ENCODE data around the gene ZMIZ2. TPM values are rescaled to one million over a fixed set of nuclear protein-coding genes. Genes with fewer than 3 reads are reported as not detected.
A peak's percentile ranks its signal among the peaks of the same experiment; 100 is the strongest.
"Not testable (repeated sequence)": the region's sequence is repeated elsewhere in the genome, so short reads cannot be mapped to it uniquely, and the experiment has no call there.

The ZMIZ2 gene
- total RNA-seq, 2 experiments from 2014 or later: 77.8 to 80.7 TPM

- Mint-ChIP-seq H3K4me3 (no peak overlapping the region), H3K36me3 (ENCODE audit: low read depth) (peaks cover 3% of the 10 kb centered on the region), H3K4me1 (ENCODE audit: low read depth) (no peaks in the 10 kb centered on the region), H3K27ac (no peak overlapping the region), H3K27me3 (ENCODE audit: low read depth) (peaks cover 4% of the 10 kb centered on the region), H3K9me3 (ENCODE audit: insufficient read depth) (peaks cover 9% of the 10 kb centered on the region)
- ATAC-seq (no peak), DNase-seq (no peak)
- ChIA-PET POLR2A (no interaction called here), CTCF (no interaction called here)
Observed at GRCh38 chr7:44784364-44784763, 35.7 kb downstream of the ZMIZ2 start.

- H3K36me3 Mint-ChIP-seq (ENCODE audit: low read depth); H3K4me3 Mint-ChIP-seq; H3K27me3 Mint-ChIP-seq (ENCODE audit: low read depth); ATAC-seq; H3K9me3 Mint-ChIP-seq (ENCODE audit: insufficient read depth); H3K4me1 Mint-ChIP-seq (ENCODE audit: low read depth); CTCF ChIA-PET; H3K27ac Mint-ChIP-seq; POLR2A ChIA-PET; DNase-seq: not testable (repeated sequence)
Observed at GRCh38 chr7:44785218-44785617, 36.6 kb downstream of the ZMIZ2 start.

- no peak overlapping the region for H3K4me3 Mint-ChIP-seq
- peaks cover 3% of the 10 kb centered on the region for H3K36me3 Mint-ChIP-seq (ENCODE audit: low read depth)
- H3K4me1 Mint-ChIP-seq (ENCODE audit: low read depth): no peaks in the 10 kb centered on the region
- ChIA-PET POLR2A (interaction anchor here (0.6 to 1.3 kb wide), 3 partner anchors 10 to 573 kb away, joined by 3 to 4 read pairs (median 3); partner anchors contain the start of gene PPIA), CTCF (no interaction called here)
- peaks cover 9% of the 10 kb centered on the region for H3K9me3 Mint-ChIP-seq (ENCODE audit: insufficient read depth)
- ATAC-seq (no peak), DNase-seq (no peak)
- H3K27me3 Mint-ChIP-seq (ENCODE audit: low read depth): no peaks in the 10 kb centered on the region
- H3K27ac Mint-ChIP-seq: no peak overlapping the region
Observed at GRCh38 chr7:44787041-44787440, 38.4 kb downstream of the ZMIZ2 start.

- DNase-seq: no peak
- ChIA-PET POLR2A (no interaction called here), CTCF (no interaction called here)
- Mint-ChIP-seq H3K4me1 (ENCODE audit: low read depth) (no peaks in the 10 kb centered on the region), H3K27ac (no peak overlapping the region), H3K36me3 (ENCODE audit: low read depth) (peaks cover 3% of the 10 kb centered on the region), H3K27me3 (ENCODE audit: low read depth) (no peaks in the 10 kb centered on the region), H3K9me3 (ENCODE audit: insufficient read depth) (peaks cover 4% of the 10 kb centered on the region), H3K4me3 (no peak overlapping the region)
- no peak for ATAC-seq
Observed at GRCh38 chr7:44787762-44788161, 39.1 kb downstream of the ZMIZ2 start.

GRCh38 chr7:44789990-44790389 lies 41.3 kb downstream of the ZMIZ2 start:
- Mint-ChIP-seq H3K27me3 (ENCODE audit: low read depth) (no peaks in the 10 kb centered on the region), H3K4me3 (no peak overlapping the region), H3K36me3 (ENCODE audit: low read depth) (no peaks in the 10 kb centered on the region), H3K27ac (no peak overlapping the region), H3K9me3 (ENCODE audit: insufficient read depth) (no peaks in the 10 kb centered on the region), H3K4me1 (ENCODE audit: low read depth) (no peaks in the 10 kb centered on the region)
- no peak for DNase-seq
- POLR2A ChIA-PET: no interaction called here
- no peak for ATAC-seq
- CTCF ChIA-PET: no interaction called here

- no peak overlapping the region for H3K27ac Mint-ChIP-seq
- no peaks in the 10 kb centered on the region for H3K27me3 Mint-ChIP-seq (ENCODE audit: low read depth)
- H3K9me3 Mint-ChIP-seq (ENCODE audit: insufficient read depth): no peaks in the 10 kb centered on the region
- no peaks in the 10 kb centered on the region for H3K36me3 Mint-ChIP-seq (ENCODE audit: low read depth)
- ChIA-PET CTCF (interaction anchor here (0.7 to 1.2 kb wide), 3 partner anchors 19 to 89 kb away, joined by 3 read pairs; no protein-coding TSS in a partner anchor), POLR2A (no interaction called here)
- H3K4me3 Mint-ChIP-seq: no peak overlapping the region
- ATAC-seq: no peak
- H3K4me1 Mint-ChIP-seq (ENCODE audit: low read depth): peaks cover 8% of the 10 kb centered on the region
- DNase-seq: no peak
Observed at GRCh38 chr7:44791278-44792219, 42.9 kb downstream of the ZMIZ2 start.

- peak overlapping the region; percentile 9 for H3K27ac Mint-ChIP-seq
- ChIA-PET CTCF (no interaction called here), POLR2A (no interaction called here)
- H3K9me3 Mint-ChIP-seq (ENCODE audit: insufficient read depth): no peaks in the 10 kb centered on the region
- H3K4me3 Mint-ChIP-seq: no peak overlapping the region
- no peaks in the 10 kb centered on the region for H3K27me3 Mint-ChIP-seq (ENCODE audit: low read depth)
- no peak for ATAC-seq
- no peak for DNase-seq
- peaks cover 19% of the 10 kb centered on the region for H3K36me3 Mint-ChIP-seq (ENCODE audit: low read depth)
- peaks cover 12% of the 10 kb centered on the region for H3K4me1 Mint-ChIP-seq (ENCODE audit: low read depth)
Observed at GRCh38 chr7:44793919-44794318, 45.3 kb downstream of the ZMIZ2 start.

- CTCF ChIA-PET: no interaction called here
- no peak overlapping the region for H3K27ac Mint-ChIP-seq
- POLR2A ChIA-PET: no interaction called here
- H3K27me3 Mint-ChIP-seq (ENCODE audit: low read depth): no peaks in the 10 kb centered on the region
- peaks cover 21% of the 10 kb centered on the region for H3K36me3 Mint-ChIP-seq (ENCODE audit: low read depth)
- no peaks in the 10 kb centered on the region for H3K9me3 Mint-ChIP-seq (ENCODE audit: insufficient read depth)
- peak overlapping the region; percentile 8 for H3K4me3 Mint-ChIP-seq
- no peak for ATAC-seq
- DNase-seq: no peak
- H3K4me1 Mint-ChIP-seq (ENCODE audit: low read depth): peaks cover 15% of the 10 kb centered on the region
Observed at GRCh38 chr7:44794331-44794730, 45.7 kb downstream of the ZMIZ2 start.

GRCh38 chr7:44796034-44796503 lies 47.4 kb downstream of the ZMIZ2 start:
- ChIA-PET CTCF (no interaction called here), POLR2A (interaction anchor here (0.7 to 1.5 kb wide), 5 partner anchors 42 to 52 kb away, joined by 3 to 7 read pairs (median 4); partner anchors contain the start of gene H2AZ2)
- peaks cover 28% of the 10 kb centered on the region for H3K4me1 Mint-ChIP-seq (ENCODE audit: low read depth)
- DNase-seq: no peak
- no peaks in the 10 kb centered on the region for H3K27me3 Mint-ChIP-seq (ENCODE audit: low read depth)
- peaks cover 38% of the 10 kb centered on the region for H3K36me3 Mint-ChIP-seq (ENCODE audit: low read depth)
- ATAC-seq: no peak
- H3K9me3 Mint-ChIP-seq (ENCODE audit: insufficient read depth): no peaks in the 10 kb centered on the region
- H3K4me3 Mint-ChIP-seq: peak overlapping the region; percentile 94
- peak overlapping the region; percentile 98 for H3K27ac Mint-ChIP-seq

GRCh38 chr7:44796504-44797328 lies 48.1 kb downstream of the ZMIZ2 start, which contains the start of gene PPIA:
Gene PPIA (plus strand): TSS chr7:44796681. CDS start chr7:44796725, 44 bp downstream.
- Mint-ChIP-seq H3K27ac (peak within 1 kb of the TSS; percentile 98), H3K27me3 (ENCODE audit: low read depth) (no peaks in the 10 kb centered on the region), H3K4me1 (ENCODE audit: low read depth) (peaks cover 34% of the 10 kb centered on the region), H3K9me3 (ENCODE audit: insufficient read depth) (no peaks in the 10 kb centered on the region), H3K4me3 (peak within 1 kb of the TSS; percentile 94), H3K36me3 (ENCODE audit: low read depth) (peaks cover 44% of the 10 kb centered on the region)
- peak; percentile 99 for DNase-seq
- ATAC-seq: peak; percentile 91
- CTCF ChIA-PET: interaction anchor here (0.9 to 3.1 kb wide), 2 partner anchors 52 to 124 kb away, joined by 3 to 26 read pairs; partner anchors contain the start of gene H2AZ2
- POLR2A ChIA-PET: interaction anchor here (0.6 to 3.1 kb wide), 14 partner anchors 10 to 214 kb away, joined by 3 to 43 read pairs (median 5); partner anchors contain the start of genes H2AZ2, OGDH, PURB and TMED4

GRCh38 chr7:44797329-44798258 lies 48.9 kb downstream of the ZMIZ2 start:
- DNase-seq (peak; percentile 91), ATAC-seq (peak; percentile 54)
- H3K4me1 Mint-ChIP-seq (ENCODE audit: low read depth): peaks cover 36% of the 10 kb centered on the region
- peaks cover 53% of the 10 kb centered on the region for H3K36me3 Mint-ChIP-seq (ENCODE audit: low read depth)
- ChIA-PET CTCF (interaction anchor here (0.8 to 3.1 kb wide), 13 partner anchors 26 to 263 kb away, joined by 3 to 26 read pairs (median 3); partner anchors contain the start of genes H2AZ2 and TMED4), POLR2A (interaction anchor here (0.6 to 3.1 kb wide), 21 partner anchors 11 to 224 kb away, joined by 3 to 43 read pairs (median 5); partner anchors contain the start of genes DDX56, H2AZ2, OGDH and PURB)
- H3K27me3 Mint-ChIP-seq (ENCODE audit: low read depth): no peaks in the 10 kb centered on the region
- peak overlapping the region; percentile 94 for H3K4me3 Mint-ChIP-seq
- H3K9me3 Mint-ChIP-seq (ENCODE audit: insufficient read depth): no peaks in the 10 kb centered on the region
- peak overlapping the region; percentile 98 for H3K27ac Mint-ChIP-seq
